HG03457 (cell line): ENCODE data around the gene LAMA2.
"Not testable (repeated sequence)": the region's sequence is repeated elsewhere in the genome, so short reads cannot be mapped to it uniquely, and the experiment has no call there.

Source experiments
- ATAC-seq: cut with Tn5 transposase; IDR thresholded peaks from one replicate; pipeline ENCODE4 v1.9.1; 2021; ENCODE audit warnings: moderate number of reproducible peaks; ENCODE audit not compliant: unreplicated experiment

The LAMA2 gene

GRCh38 chr6:129164032-129164431, 281.1 kb downstream of the LAMA2 start:
- no peak for ATAC-seq

DNA sequence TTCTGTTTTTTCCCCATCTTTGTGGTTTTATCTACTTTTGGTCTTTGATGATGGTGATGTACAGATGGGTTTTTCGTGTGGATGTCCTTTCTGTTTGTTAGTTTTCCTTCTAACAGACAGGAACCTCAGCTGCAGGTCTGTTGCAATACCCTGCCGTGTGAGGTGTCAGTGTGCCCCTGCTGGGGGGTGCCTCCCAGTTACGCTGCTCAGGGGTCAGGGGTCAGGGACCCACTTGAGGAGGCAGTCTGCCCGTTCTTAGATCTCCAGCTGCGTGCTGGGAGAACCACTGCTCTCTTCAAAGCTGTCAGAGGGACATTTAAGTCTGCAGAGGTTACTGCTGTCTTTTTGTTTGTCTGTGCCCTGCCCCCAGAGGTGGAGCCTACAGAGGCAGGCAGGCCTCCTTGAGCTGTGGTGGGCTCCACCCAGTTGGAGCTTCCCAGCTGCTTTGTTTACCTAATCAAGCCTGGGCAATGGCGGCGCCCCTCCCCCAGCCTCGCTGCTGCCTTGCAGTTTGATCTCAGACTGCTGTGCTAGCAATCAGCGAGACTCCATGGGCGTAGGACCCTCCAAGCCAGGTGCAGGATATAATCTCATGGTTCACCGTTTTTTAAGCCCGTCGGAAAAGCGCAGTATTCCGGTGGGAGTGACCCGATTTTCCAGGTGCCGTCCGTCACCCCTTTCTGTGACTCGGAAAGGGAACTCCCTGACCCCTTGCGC, 289.5 kb downstream of the LAMA2 start:
- ATAC-seq: not testable (repeated sequence)

- no peak for ATAC-seq
Measured at GRCh38 chr6:129175066-129175465, 292.1 kb downstream of the LAMA2 start.

GRCh38 chr6:129177801-129178200, 294.9 kb downstream of the LAMA2 start:
- no peak for ATAC-seq

GRCh38 chr6:129179283-129179682, 296.3 kb downstream of the LAMA2 start:
- ATAC-seq: no peak

- no peak for ATAC-seq
Measured at GRCh38 chr6:129181001-129181400, 298.1 kb downstream of the LAMA2 start.

DNA sequence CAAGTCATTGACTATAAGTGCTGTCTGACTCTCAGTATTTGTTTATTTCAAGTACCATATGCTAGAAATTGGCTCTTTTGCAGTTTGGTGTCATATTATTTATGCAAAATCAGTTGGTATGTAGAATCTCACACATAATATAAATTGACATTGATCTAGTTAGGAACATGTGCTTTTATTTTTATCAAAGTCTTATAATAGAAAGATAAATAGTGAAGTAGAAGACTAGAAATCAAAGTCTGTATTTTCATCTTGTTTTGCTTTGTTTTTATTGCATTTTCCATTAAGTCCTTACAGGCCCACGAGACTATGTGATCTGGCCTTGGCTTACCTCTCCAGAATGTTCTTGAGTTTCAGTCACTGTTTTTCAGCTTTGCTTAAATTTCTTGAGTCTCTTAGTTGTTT, 300.3 kb downstream of the LAMA2 start:
- no peak for ATAC-seq

DNA sequence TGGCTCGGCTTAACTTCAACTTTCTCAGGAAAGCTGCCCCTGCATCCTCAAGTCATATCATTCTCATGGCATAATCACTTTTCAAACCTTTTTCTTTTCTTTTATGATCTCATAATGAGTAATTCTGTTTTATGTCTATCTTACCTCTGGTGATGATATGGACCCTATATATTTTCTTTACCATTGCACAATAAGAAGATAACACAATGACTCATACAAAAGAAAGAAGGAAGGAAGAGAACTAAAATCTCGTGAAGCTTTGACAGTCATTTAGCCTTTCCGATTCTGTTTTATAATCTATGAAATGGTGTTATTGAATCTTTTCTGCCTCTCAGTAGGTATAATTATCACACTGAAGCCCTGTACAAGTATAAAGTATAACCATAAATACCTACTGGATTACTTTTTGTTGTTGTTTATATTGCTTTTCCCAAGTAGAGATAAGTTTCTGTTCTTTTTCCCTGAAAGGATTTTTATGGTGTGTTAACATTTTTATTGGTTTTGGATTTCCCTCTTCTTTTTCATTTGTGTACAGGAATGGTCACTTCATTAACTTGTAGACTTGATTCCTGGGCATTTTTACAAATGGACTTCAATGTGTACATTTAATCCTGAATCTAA, 300.9 kb downstream of the LAMA2 start:
- no peak for ATAC-seq

DNA sequence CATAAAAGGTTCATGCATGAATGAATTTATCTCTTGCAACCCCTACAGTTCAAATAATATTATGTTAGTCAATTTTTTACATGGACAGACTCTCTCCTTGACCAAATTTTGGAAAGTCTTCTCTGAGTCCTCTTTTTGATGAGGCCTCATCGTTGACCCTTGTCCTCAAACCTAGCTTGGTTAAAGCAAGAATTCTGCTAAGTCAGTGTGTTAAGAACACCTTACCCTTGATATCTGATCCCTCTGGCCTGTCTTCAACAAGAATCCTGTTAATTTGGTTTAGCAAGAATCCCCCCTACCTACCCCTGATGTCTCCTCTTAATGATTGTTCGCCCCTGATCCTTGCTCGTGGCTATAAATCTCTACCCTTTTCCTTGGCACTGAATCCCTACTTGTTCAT, 301.4 kb downstream of the LAMA2 start:
- ATAC-seq: no peak

DNA sequence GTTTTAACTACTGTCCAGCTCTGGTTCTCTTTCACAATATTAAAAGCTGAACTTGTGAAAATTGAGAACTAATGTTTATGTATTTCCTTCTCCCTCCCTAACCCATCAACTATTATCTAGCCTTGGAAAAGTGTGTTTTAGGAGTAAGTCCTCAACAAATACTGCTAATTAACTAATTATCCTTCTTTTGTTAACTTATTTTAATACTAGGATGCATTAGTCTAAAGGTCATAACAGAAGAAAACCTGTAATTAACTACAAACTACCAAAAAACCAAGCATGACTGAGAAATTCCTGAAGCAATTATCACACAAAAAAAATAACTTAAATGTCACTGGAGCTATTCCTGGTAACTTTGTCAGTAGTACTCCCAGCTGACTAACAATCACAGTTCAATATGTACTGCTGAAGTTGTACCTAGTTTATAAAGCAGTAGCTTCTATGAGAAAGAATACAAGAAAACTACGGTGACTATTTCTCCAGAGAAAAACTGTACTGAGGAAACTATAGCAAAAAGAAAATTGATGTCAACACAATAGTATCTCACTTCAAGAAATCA, 301.9 kb downstream of the LAMA2 start:
- ATAC-seq: no peak

DNA sequence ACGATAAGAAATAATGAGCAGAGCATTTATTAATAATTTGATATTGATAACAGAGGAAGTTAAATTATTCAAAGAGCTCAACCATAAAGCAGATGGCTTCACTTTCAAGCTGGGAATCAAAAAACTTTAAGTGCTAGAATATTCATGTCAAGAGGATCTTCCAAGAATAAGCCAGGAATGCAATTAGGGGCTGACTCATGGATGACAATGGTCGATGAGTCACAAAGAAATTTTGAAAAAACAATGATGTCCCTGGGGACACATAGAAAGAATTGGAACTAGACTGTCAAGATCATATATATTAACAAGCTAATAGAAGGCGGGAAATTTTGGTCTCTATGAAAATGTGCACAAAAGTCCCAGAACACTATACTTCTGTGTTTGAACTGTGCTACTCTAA, 304.1 kb downstream of the LAMA2 start:
- no peak for ATAC-seq

DNA sequence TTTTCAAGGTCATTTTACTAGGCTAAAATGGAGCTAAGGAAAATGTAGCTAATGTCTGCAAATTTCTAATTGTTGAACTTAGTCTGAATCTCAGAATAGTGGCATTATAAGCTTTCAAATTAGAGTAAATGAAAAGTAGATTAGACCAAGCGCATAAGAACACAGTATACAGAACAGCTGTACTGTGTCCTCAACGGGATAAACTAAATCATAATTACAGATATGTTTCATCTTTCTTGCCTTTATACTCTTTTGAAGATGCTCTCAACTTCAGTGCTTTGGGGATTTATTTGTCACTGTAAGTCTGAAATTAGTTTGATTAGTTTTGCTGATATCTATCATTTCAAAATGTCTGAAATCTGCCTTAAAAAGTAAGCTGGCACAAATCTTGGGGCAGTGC, 305.4 kb downstream of the LAMA2 start:
- ATAC-seq: no peak

GRCh38 chr6:129188795-129189194, 305.9 kb downstream of the LAMA2 start:
- ATAC-seq: no peak

- ATAC-seq: no peak
Measured at GRCh38 chr6:129189266-129189665, 306.3 kb downstream of the LAMA2 start.

- ATAC-seq: no peak
Measured at GRCh38 chr6:129191235-129191634, 308.3 kb downstream of the LAMA2 start.

DNA sequence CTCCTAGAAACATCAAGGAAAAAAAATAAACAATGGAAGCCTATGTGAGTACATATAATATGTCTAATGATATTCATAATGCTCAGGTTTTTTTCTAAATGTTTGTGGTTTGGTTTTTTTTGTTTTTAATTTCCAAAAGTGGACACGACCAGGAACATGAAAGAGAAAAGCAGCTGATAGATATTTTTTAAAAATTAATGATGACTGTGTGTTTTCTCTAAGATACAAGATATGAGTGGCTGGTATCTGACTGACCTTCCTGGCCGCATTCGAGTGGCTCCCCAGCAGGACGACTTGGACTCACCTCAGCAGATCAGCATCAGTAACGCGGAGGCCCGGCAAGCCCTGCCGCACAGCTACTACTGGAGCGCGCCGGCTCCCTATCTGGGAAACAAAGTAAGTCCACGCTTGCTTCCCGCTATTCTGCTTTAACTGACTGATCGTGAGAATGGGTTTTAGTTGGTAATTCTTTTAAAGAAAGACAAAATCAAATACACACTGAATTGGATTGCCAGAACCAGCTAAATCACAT, 309.6 kb downstream of the LAMA2 start:
- no peak for ATAC-seq

DNA sequence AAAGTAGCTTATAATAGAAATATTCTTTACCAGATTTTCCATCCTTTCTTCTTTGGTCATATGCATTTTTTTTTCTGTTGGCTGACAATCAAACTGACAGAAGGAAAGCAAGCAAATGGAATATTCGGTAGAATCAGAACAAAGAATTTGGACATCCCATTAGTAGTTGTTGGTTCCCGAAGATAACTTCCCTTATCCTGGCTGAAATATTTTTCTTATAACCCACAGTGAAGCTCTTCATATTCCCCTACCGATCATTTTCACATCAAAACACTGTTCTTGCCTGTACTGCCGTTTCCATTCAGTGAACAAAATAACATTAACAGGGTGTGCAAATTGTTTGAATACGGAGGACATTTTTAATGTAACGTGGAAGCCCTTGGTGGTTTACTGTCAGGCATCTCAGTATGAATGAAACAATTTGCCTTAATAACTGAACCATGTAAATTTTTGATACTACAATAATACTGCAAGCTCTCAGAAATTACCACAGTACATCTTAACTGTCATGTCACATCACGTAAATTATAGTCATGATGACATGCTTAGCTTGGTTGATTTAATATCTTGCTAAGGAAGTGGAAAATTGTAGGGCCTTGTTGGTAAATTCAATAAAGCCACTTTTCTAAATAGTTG, 311.5 kb downstream of the LAMA2 start:
- ATAC-seq: no peak

GRCh38 chr6:129195161-129195560, 312.2 kb downstream of the LAMA2 start:
- no peak for ATAC-seq

GRCh38 chr6:129195643-129196042, 312.7 kb downstream of the LAMA2 start:
- ATAC-seq: no peak

DNA sequence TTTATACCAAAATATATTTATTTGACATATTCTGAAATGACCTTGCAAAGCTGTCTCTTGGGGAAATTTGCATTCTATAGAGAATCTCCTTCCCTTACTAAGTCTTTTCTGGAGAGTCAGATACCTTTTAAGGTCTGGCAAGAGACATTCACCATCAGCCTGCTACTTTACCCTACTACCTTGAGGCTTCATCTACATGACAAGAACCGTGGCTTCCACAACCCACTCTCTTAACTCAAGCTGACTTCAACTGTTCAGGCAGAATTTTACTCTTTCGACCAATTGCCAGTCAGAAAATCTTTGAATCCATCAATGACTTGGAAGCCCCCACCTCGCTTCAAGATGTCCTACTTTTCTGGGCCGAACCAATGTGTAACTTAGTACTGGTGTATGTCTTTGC, 314.2 kb downstream of the LAMA2 start:
- ATAC-seq: no peak

DNA sequence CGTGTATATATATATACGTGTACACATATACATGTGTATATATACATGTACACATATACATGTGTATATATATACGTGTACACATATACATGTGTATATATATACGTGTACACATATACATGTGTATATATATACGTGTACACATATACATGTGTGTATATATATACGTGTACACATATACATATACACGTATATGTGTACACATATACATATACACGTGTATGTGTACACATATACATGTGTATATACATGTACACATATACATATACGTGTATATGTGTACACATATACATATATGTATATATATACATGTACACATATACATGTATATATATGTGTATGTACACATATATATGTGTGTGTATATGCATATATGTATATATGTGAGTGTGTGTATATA, 317.2 kb downstream of the LAMA2 start:
- ATAC-seq: no peak
